Measurements from ENCODE around the gene SLC9A2.

The SLC9A2 gene

DNA sequence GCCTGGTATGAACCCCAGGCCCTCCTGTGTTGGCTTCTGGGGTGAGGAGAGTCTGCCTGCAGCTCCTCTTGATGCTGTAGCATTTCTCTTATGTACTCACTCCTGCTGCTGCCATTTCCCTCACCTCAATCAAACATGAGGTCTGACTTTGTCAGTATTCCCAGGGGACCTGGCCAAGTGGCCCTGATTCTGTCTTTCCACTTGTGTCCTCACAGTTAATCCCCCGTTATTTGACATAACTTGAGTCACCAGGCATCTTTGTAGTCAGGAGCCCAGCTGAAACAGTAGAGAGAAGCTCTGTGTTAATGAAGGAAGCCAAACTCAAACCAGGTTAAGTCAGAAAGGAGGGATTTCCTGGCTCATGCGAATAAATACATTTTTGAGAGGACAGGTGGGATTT is 55.0 kb downstream of the SLC9A2 start:
- DNase-seq = no peak

DNA sequence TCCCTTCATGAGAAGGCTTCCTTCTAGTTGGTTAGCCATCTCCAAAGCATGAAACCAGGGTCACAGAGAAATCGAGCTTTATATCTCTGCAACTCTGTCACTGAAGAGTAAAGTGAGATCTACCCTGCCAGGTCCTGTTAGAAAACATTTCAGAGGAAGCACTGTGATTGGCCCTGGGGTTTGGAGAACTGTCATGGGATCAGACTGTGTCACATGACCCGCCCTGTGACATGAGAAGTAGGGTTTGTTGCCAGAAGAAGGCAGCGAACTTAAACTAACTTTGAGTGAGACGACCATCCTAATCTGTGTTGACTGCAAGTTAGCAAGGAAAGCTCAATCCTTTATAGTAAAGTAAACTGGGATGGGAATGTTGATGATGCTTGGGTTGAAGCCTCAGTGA is 55.5 kb downstream of the SLC9A2 start:
- no peak for DNase-seq

- DNase-seq = no peak
These were observed 58.2 kb downstream of the SLC9A2 start for GRCh38 chr2:102677244-102678215.

- no peak for DNase-seq
These were observed 59.1 kb downstream of the SLC9A2 start for GRCh38 chr2:102678442-102678841.

GRCh38 chr2:102686479-102687439 is 67.4 kb downstream of the SLC9A2 start:
- DNase-seq = no peak

DNA sequence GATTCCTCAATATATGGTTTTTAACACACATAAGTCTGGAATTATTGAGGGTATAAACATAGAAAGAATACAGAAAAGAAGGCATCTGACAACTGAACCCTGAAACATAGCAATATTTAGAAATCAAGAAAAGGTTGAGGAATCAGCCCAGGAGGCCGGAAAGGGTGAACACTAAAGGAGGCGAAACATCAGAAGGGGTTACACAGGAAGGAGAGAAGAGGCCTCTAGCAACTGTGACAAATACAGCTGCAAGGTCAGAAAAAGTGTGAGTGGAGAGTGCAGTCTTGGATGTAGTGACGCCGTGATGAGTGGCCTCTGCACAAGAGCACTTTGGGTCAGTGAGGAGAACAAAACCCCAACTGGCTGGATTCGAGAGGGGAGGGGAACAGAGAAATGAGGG is 70.7 kb downstream of the SLC9A2 start:
- DNase-seq = no peak

DNA sequence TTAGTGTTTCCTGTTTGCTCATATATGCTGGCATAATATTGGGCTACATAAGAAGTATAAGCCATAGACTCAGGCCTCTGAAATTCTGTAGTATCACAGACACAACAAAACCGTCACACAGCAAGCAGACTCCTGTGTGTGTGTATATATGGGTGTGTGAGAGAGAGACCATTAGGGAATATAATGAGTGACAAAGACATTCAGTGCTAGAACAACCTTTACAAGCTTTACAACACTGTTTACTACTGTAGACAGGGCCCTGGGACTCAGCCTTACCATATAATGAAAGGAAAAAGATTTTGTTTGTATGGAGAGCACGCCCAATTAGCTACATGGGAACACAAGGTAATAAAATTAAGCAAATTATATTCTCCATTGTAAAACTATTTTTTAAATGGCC is 77.1 kb downstream of the SLC9A2 start:
- no peak for DNase-seq

DNA sequence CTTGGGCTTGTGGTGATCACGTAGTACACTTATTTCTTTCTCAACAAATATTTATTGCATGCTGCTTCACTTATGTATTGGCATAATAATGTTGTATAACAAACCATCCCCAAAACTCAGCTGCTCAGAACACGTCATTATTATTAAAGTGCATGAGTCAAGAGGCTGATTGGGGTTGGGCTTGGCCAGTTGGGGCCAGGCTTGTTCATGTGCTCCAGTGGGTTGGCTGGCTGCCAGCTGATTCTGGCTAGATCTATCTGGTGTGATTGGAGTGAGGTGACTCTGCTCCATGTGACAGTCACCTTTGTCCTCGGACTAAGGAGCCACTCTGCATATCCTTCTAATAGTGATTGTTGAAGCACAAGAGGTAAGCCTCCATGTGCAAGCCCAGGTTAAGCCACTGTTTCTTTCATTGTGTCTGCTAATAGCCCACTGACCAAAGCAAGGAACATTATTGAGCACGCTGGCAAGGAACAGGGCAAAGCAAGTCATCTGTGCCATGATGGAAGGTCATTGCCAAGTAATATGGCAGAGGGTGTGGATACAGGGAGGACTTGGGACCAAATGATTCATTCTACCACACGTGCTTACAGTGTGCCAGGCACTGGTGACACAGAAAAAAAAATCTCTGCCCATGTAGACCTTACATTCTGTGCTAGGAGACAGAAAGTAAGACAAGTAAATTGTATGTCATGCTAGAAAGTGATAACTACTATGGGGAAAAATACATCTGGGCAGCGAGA is 79.2 kb downstream of the SLC9A2 start:
- no peak for DNase-seq

GRCh38 chr2:102703305-102703704 is 84.0 kb downstream of the SLC9A2 start:
- DNase-seq = no peak

DNA sequence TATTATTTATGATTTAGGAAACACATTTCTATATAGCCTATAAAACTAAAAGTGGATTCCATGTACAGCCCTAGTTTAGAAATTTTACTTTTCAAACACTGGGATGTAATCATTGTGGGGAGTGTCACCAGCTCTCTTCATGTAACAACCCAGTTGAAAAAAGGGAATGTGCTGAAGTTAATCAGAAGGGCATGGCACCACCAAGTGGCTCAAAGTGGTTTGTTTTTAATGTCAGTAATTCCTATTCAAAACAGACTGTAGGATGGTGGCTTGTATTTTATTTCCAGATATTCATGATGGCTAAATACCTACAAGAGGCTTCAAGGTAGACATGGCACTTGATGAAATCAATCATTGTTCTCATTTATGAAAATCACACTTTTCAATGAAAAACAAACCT is 84.4 kb downstream of the SLC9A2 start:
- DNase-seq = no peak

DNA sequence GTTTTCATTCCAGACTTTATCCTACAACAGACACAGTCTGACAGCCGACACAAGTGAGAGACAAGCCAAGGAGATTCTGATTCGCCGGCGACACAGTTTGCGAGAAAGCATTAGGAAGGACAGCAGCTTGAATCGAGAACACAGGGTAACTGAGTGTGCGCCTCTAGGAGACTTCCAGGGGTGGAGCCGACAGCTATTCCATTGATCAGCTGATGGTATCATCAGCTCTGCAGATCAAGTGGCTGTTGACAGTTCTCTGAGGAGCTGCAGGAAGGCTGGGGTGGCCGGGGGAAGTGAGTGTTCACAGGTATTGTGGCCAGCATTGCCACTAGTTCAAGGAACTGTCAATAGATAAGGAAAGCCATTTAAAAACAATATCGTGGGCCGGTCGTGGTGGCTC is 85.2 kb downstream of the SLC9A2 start:
- DNase-seq = no peak

DNA sequence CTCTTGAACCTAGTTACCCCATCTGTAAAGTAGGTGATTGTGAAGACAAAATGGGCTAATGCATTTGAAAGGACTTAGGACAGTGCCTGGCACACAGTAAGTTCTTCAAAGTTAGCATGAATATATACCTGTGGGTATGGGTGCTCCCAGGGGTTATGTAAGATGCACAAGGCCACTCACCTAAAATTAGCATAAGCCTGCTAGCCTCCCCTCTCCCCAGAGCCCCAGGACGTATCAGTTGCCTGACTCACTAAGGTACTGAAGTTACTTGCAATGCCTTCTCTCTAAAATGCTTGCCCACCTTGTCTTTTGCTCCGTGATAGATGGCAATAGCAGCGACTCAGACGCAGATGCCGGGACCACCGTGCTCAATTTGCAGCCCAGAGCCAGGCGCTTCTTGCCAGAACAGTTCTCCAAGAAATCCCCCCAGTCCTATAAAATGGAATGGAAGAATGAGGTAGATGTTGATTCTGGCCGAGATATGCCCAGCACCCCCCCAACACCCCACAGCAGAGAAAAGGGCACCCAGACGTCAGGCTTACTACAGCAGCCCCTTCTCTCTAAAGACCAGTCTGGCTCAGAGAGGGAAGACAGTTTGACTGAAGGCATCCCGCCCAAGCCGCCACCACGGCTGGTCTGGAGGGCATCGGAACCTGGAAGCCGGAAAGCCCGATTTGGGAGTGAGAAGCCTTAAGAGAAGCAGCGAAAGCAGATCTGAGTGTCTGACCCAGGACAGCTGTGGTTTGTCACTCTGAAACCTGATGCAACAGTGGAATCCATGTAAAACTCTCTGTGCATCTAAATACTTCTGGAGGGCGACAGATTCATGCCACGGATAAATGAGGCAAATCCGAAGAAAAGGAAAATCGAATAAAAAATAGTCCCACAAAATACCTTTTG is 88.7 kb downstream of the SLC9A2 start:
- DNase-seq = no peak

GRCh38 chr2:102708847-102709559 is 89.7 kb downstream of the SLC9A2 start:
- DNase-seq = no peak

GRCh38 chr2:102717308-102718018 is 98.1 kb downstream of the SLC9A2 start:
- no peak for DNase-seq

DNA sequence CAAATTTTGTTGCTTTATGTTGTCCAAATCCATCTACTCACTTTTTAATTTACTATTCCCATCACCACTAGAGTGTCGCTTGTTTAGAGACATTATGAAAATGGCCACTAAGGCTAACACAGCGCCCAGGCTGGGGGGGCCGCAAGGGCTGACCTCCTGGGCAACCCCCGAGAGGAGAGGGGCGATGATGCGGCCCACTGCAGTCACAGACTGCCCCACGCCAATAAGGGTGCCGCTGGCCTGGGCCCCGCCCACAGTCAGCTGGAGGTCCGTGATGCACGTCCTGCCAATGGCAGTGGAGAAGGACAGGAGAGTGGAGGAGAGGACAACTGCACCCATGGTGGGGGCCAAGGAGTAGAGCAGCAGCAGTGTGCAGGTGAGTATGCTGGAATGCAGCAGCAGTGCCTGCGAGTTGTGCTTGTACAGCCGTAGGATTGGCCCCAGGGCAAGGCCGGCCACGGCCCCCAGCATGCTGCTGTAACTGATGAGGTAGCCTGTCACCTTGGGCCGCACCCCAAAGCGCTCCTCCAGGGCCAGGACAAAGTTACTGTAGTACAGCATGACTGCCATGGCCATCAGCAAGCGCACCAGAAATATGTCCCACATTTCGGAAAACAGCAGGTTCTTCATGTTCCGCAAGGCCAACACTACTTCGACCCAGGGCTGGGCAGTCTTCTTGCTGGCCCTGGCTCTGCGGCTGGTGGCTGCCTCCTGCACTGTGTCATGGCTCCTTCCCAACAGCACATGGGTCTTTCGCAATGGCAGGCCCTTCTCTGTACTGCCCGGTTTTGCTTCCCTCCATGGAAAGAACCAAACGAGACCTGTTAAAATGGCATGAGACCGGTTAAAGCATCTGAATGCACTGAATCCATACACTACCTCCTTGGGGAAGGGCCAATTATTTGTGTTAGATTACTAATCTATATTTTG is 99.3 kb downstream of the SLC9A2 start:
- no peak for DNase-seq

DNA sequence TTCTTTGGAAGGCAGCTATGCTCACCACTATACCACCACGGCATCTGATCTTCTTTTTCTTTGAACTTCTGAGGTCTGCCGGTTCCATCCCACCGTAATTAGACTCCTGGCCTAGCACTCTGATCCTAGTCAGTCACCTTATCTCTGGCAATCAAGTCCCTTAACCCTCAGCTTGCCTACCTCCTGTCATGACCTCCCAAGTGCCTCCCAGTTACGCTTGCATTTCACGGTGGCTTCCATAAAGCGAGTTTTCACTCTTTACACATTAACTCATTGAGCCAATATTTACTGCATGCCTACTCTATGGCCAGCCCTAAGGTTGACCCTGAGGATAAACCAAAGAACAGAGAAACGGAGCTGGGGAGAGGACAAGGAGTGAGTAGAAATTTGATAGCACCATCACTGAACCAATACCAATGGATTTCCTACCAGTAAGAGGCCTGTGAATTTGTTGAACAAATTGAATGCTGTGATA is 104.7 kb downstream of the SLC9A2 start:
- DNase-seq = no peak

DNA sequence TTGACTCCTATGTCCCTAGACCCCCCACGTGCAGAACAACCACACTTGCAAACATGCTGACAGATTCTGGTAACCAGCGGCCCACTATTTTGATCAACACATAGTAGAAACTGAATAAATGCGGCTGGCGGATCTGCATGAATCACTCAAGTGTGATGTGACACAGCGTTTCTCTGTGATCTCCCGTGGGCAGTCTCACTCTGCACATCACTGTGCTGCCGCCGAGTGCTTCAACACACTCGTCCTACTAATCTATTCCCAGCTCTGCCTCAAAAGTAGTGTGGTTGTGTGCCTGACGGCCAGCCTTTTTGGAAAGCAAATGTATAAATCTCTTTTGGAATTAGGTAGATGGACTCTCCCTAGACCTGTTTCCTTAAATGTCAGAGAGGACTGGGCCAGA is 105.2 kb downstream of the SLC9A2 start:
- no peak for DNase-seq

GRCh38 chr2:102726128-102727087 is 107.1 kb downstream of the SLC9A2 start:
- no peak for DNase-seq
